OCI-LY3 (cell line): ENCODE results near the gene GPR148.

Experiments
- H2AFZ ChIP-seq: fragments of 200-600, 300-600 bp; shearing (Covaris generic); 2 replicates; pipeline ENCODE4 v1.6.0; 2014; ENCODE audit warnings: antibody characterized with exemption, low read depth, low read length
- H3K27ac ChIP-seq: fragments of 200-600, 300-600 bp; sonication (generic); 2 replicates; pipeline ENCODE4 v1.5.1; 2014; ENCODE audit warnings: mild to moderate bottlenecking, low read length, moderate library complexity, mixed read lengths
- H3K27me3 ChIP-seq: fragments of 200-600, 300-600 bp; sonication (generic); 2 replicates; pipeline ENCODE4 v1.6.1; 2014; ENCODE audit warnings: low read depth, low read length, mixed read lengths
- H3K36me3 ChIP-seq: fragments of 200-600, 300-600 bp; sonication (generic); replicated peaks from 2 replicates; pipeline ENCODE3; 2014; ENCODE audit warnings: low read depth, low read length, mixed read lengths
- H3K4me1 ChIP-seq: fragments of 300-600, 200-600 bp; sonication (generic); 2 replicates; pipeline ENCODE4 v1.6.1; 2014; ENCODE audit warnings: low read length, mixed read lengths
- H3K4me2 ChIP-seq: fragments of 200-600, 300-600 bp; sonication (generic); 2 replicates; pipeline ENCODE4 v1.6.1; 2014; ENCODE audit warnings: low read length, mixed read lengths
- H3K4me3 ChIP-seq: fragments of 300-600, 200-600 bp; sonication (generic); 2 replicates; pipeline ENCODE4 v1.5.1; 2014; ENCODE audit warnings: antibody characterized with exemption, mild to moderate bottlenecking, low read length, moderate library complexity
- H3K79me2 ChIP-seq: fragments of 300-600, 200-600 bp; shearing (Covaris generic); 2 replicates; pipeline ENCODE4 v1.6.1; 2014; ENCODE audit warnings: mild to moderate bottlenecking, low read length, mixed read lengths
- H3K9ac ChIP-seq: fragments of 300-600, 200-600 bp; shearing (Covaris generic); 2 replicates; pipeline ENCODE4 v1.6.0; 2014; ENCODE audit warnings: mild to moderate bottlenecking, low read length, moderate library complexity
- H3K9me3 ChIP-seq: fragments of 200-600, 300-600 bp; shearing (Covaris generic); 2 replicates; pipeline ENCODE4 v1.6.1; 2014; ENCODE audit warnings: low read length, mixed read lengths; ENCODE audit not compliant: insufficient read depth
- H4K20me1 ChIP-seq: fragments of 200-600, 300-600 bp; sonication (generic); 2 replicates; pipeline ENCODE4 v1.6.1; 2016; ENCODE audit warnings: low read length, mixed read lengths; ENCODE audit not compliant: insufficient read depth
- EZH2phosphoT487 ChIP-seq: fragments of 200-600 bp; shearing (Covaris generic); IDR thresholded peaks from 2 replicates; pipeline ENCODE4 v1.6.1; 2018; ENCODE audit warnings: antibody characterized with exemption, mixed run types, low read depth
- TF ChIP-seq, protein P1 (sequence below): fragments of 200-600, 300-600 bp; sonication (generic); IDR thresholded peaks from 2 replicates; pipeline ENCODE4 v1.5.1; 2014; ENCODE audit warnings: antibody characterized with exemption, low read length, low read depth

GPR148 gene

DNA sequence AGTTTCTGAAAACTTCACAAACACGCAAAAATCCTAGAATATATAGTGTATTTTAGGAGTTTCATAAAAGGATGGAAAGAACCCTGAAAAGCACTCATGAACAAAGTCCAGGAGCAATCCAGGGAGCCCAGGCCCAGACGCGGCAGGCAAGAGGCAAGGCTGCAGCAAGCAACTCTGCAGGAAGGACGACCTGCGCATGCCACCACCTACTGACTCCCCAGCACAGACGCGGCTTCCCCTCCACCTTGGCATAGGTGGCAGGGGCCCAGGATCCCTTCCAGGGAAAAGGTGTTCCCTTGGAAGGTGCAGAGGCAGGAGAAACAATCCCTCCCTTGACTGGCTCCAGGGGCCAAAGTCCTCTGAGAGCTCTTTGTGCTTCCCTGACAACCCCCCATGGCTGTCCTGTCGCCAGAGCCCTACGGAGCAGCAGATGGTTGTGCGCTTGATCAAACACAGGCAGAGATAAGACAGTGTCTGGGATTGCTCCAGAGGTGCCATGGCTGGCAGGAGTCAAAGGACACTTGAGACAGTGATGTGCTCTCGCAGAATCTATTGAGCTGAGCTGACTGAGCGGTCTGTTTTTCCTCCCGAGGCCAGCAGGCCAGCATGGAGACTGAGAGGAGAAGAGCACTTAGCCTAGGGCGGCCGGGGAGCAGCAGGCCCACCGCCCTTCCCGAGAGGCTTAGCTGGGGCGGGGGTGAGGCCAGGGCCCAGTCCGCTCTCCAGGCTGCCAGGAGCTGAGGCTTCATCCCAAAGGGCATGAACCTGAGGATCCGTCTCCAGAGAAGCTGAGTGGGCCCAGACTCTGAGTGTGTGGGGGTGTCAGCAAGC, 15.6 kb downstream of the GPR148 start:
- H3K4me2 ChIP-seq: no peak overlapping the region
- no peaks in the 10 kb centered on the region for H3K4me1 ChIP-seq
- no peak overlapping the region for H3K27ac ChIP-seq
- H3K27me3 ChIP-seq: no peaks in the 10 kb centered on the region
- H3K9me3 ChIP-seq: no peaks in the 10 kb centered on the region
- no peaks in the 10 kb centered on the region for H4K20me1 ChIP-seq
- H3K79me2 ChIP-seq: no peaks in the 10 kb centered on the region
- no peak overlapping the region for H3K9ac ChIP-seq
- TF ChIP-seq EZH2phosphoT487: no peak
- TF ChIP-seq, protein P1, sequence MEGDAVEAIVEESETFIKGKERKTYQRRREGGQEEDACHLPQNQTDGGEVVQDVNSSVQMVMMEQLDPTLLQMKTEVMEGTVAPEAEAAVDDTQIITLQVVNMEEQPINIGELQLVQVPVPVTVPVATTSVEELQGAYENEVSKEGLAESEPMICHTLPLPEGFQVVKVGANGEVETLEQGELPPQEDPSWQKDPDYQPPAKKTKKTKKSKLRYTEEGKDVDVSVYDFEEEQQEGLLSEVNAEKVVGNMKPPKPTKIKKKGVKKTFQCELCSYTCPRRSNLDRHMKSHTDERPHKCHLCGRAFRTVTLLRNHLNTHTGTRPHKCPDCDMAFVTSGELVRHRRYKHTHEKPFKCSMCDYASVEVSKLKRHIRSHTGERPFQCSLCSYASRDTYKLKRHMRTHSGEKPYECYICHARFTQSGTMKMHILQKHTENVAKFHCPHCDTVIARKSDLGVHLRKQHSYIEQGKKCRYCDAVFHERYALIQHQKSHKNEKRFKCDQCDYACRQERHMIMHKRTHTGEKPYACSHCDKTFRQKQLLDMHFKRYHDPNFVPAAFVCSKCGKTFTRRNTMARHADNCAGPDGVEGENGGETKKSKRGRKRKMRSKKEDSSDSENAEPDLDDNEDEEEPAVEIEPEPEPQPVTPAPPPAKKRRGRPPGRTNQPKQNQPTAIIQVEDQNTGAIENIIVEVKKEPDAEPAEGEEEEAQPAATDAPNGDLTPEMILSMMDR: no peak
- no peak overlapping the region for H3K4me3 ChIP-seq
- no peak overlapping the region for H2AFZ ChIP-seq
- H3K36me3 ChIP-seq: no peaks in the 10 kb centered on the region

DNA sequence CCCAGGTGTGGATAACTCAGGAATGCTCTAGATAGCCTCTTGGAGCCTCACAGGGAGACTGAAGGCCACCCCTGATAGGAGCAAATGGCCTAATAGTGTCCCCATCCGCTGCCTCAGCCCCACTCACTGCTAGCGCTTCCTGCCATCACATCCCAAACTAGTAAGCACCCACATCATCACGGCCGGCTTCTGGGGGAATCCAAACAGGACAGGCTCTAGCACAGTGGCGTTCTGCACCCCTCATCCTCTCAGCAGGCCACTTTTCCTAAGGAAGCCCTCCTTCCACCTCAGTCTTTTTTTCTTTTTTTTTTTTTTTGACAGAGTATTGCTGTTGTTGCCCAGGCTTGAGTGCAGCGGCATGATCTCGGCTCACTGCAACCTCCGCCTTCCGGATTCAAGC, 20.2 kb downstream of the GPR148 start:
- H3K4me2 ChIP-seq: no peak overlapping the region
- TF ChIP-seq EZH2phosphoT487: no peak
- TF ChIP-seq, protein P1: no peak

DNA sequence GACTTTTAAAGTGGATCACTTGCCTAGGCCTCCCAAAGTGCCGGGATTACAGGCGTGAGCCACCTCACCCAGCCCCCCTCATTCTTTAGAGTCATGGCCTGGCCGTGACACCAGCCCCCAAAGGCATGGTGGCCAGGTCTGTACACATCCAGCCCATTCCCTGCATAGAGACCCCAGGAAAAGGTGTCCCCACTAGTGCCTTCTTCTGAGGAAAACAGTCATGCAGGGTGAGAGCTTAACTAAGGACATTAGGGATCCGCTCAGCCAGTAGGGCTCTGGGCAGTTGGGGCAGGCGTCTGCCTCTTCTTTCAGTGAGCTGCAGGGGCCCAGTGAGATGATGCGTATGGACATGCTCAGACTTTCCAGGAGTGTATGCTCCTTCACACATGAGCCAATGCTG, 20.8 kb downstream of the GPR148 start:
- H3K4me1 ChIP-seq: no peaks in the 10 kb centered on the region
- H3K9ac ChIP-seq: no peak overlapping the region
- no peak for TF ChIP-seq EZH2phosphoT487
- TF ChIP-seq, protein P1: no peak
- no peak overlapping the region for H3K4me3 ChIP-seq
- H3K36me3 ChIP-seq: no peaks in the 10 kb centered on the region
- no peak overlapping the region for H3K27ac ChIP-seq
- no peaks in the 10 kb centered on the region for H3K79me2 ChIP-seq
- no peak overlapping the region for H3K4me2 ChIP-seq
- no peaks in the 10 kb centered on the region for H4K20me1 ChIP-seq
- no peaks in the 10 kb centered on the region for H3K9me3 ChIP-seq
- no peak overlapping the region for H2AFZ ChIP-seq
- H3K27me3 ChIP-seq: no peaks in the 10 kb centered on the region

More for the DNA sequence above, 20.2 kb downstream of the GPR148 start:
- Histone ChIP-seq H3K36me3 (no peaks in the 10 kb centered on the region), H3K27ac (no peak overlapping the region), H2AFZ (no peak overlapping the region), H3K79me2 (no peaks in the 10 kb centered on the region), H3K4me3 (no peak overlapping the region), H3K9me3 (no peaks in the 10 kb centered on the region), H3K9ac (no peak overlapping the region), H4K20me1 (no peaks in the 10 kb centered on the region), H3K27me3 (no peaks in the 10 kb centered on the region), H3K4me1 (no peaks in the 10 kb centered on the region)

DNA sequence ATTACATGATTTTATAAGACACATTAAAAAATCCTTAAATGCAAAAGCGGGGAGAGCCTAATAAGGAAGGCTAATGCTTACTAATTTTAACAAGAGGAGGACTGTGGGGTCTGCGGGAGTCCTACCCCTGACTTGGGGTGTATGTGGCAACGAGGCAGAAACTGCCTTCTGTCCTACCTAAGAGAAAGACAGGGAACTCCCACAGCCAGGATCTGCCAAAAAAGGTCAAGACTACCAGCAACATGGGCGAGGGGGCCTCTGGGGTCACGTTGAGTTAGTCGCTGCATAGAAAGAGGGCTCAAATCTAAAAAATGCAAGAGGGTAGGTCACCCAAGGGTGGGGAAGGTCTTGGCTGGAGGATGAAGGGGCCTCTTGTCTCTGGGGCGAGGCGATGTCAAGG, 25.9 kb downstream of the GPR148 start:
- Histone ChIP-seq H3K4me1 (no peaks in the 10 kb centered on the region), H4K20me1 (no peaks in the 10 kb centered on the region), H3K4me2 (no peak overlapping the region), H3K9ac (no peak overlapping the region), H3K27ac (no peak overlapping the region), H3K36me3 (no peaks in the 10 kb centered on the region), H3K79me2 (no peaks in the 10 kb centered on the region), H2AFZ (no peak overlapping the region), H3K27me3 (no peaks in the 10 kb centered on the region), H3K9me3 (no peaks in the 10 kb centered on the region), H3K4me3 (no peak overlapping the region)
- TF ChIP-seq, protein P1: no peak
- TF ChIP-seq EZH2phosphoT487: no peak
